Astrocyte (in vitro differentiated cells and primary cell): ENCODE results near the gene SLC12A6. TPM values are rescaled to one million over a fixed set of nuclear protein-coding genes. Genes with fewer than 3 reads are reported as not detected.
A peak's percentile ranks its signal among the peaks of the same experiment; 100 is the strongest.

Experiments
- DNase-seq: peaks from one replicate; pipeline ENCODE4 v3.0.0-alpha.2; 2010; ENCODE audit warnings: low read depth
- FAIRE-seq: peaks from 2 replicates; lab custom pipeline; 2011; peaks lifted over from hg19 to GRCh38; lab: Jason Lieb, UNC
- H2AFZ ChIP-seq: 2 replicates; pipeline ENCODE4 v1.6.0; 2012; ENCODE audit warnings: low read depth, low read length, inconsistent platforms
- H3K27ac ChIP-seq: 2 replicates; pipeline ENCODE4 v1.5.1; 2011; ENCODE audit warnings: low read depth, low read length, inconsistent platforms
- H3K27me3 ChIP-seq: 2 replicates; pipeline ENCODE4 v1.6.0; 2011; ENCODE audit warnings: low read length, inconsistent platforms; ENCODE audit not compliant: insufficient read depth
- H3K36me3 ChIP-seq: 2 replicates; pipeline ENCODE4 v1.5.1; 2011; ENCODE audit warnings: low read length, inconsistent platforms; ENCODE audit not compliant: insufficient read depth
- H3K4me1 ChIP-seq: 2 replicates; pipeline ENCODE4 v1.5.1; 2011; ENCODE audit warnings: low read length, inconsistent platforms; ENCODE audit not compliant: insufficient read depth
- H3K4me2 ChIP-seq: 2 replicates; pipeline ENCODE4 v1.6.0; 2012; ENCODE audit warnings: low read length, inconsistent platforms
- H3K4me3 ChIP-seq: 2 replicates; pipeline ENCODE4 v1.5.1; 2011; ENCODE audit warnings: low read depth, mild to moderate bottlenecking, low read length, inconsistent platforms; ENCODE audit not compliant: insufficient read depth
- H3K79me2 ChIP-seq: 2 replicates; pipeline ENCODE4 v1.6.0; 2012; ENCODE audit warnings: mild to moderate bottlenecking, low read length, inconsistent platforms; ENCODE audit not compliant: insufficient read depth
- H3K9ac ChIP-seq: 2 replicates; pipeline ENCODE4 v1.6.0; 2012; ENCODE audit warnings: mild to moderate bottlenecking, low read length, inconsistent platforms
- H3K9me3 ChIP-seq: 2 replicates; pipeline ENCODE4 v1.5.1; 2012; ENCODE audit warnings: low read depth, mild to moderate bottlenecking, low read length, inconsistent platforms; ENCODE audit not compliant: insufficient read depth
- H4K20me1 ChIP-seq: 2 replicates; pipeline ENCODE4 v1.6.0; 2012; ENCODE audit warnings: low read length, inconsistent platforms; ENCODE audit not compliant: insufficient read depth
- H3K27ac Mint-ChIP-seq: one replicate; pipeline ENCODE4 v1.8.0; 2021; ENCODE audit warnings: mild to moderate bottlenecking, mixed read lengths; ENCODE audit not compliant: unreplicated experiment
- H3K27me3 Mint-ChIP-seq: one replicate; pipeline ENCODE4 v1.8.0; 2021; ENCODE audit warnings: low read depth, mixed read lengths; ENCODE audit not compliant: unreplicated experiment
- H3K36me3 Mint-ChIP-seq: one replicate; pipeline ENCODE4 v1.8.0; 2021; ENCODE audit warnings: low read depth, mixed read lengths; ENCODE audit not compliant: unreplicated experiment
- H3K4me1 Mint-ChIP-seq: one replicate; pipeline ENCODE4 v1.8.0; 2021; ENCODE audit warnings: low read depth, mixed read lengths; ENCODE audit not compliant: unreplicated experiment
- H3K4me3 Mint-ChIP-seq: one replicate; pipeline ENCODE4 v1.8.0; 2021; ENCODE audit warnings: mild to moderate bottlenecking, moderate library complexity, mixed read lengths; ENCODE audit not compliant: unreplicated experiment
- H3K9me3 Mint-ChIP-seq: one replicate; pipeline ENCODE4 v1.8.0; 2021; ENCODE audit warnings: mild to moderate bottlenecking, mixed read lengths; ENCODE audit not compliant: unreplicated experiment
- EZH2 ChIP-seq: IDR thresholded peaks from 2 replicates; pipeline ENCODE4 v1.6.1; 2012; ENCODE audit warnings: mild to moderate bottlenecking, low read length, inconsistent platforms; ENCODE audit not compliant: insufficient read depth
- total RNA-seq: library from RNA; stranded (reverse); gene quantifications from 2 replicates; pipeline ENCODE4 v1.2.1, GENCODE V29; 2021
- TF ChIP-seq, protein P1 (sequence below): IDR thresholded peaks from 2 replicates; pipeline ENCODE4 v1.5.1; 2011; ENCODE audit warnings: low read depth, mild to moderate bottlenecking, inconsistent platforms, low read length, moderate library complexity; ENCODE audit not compliant: insufficient read depth

The SLC12A6 gene
- total RNA-seq, 1 donor from 2014 or later: 15.8 TPM

- Histone ChIP-seq H3K27ac (no peak overlapping the region), H4K20me1 (no peaks in the 10 kb centered on the region), H3K36me3 (peaks cover 8% of the 10 kb centered on the region), H3K9ac (no peak overlapping the region), H3K9me3 (no peaks in the 10 kb centered on the region), H3K4me1 (peaks cover 12% of the 10 kb centered on the region), H3K27me3 (no peaks in the 10 kb centered on the region), H3K79me2 (peaks cover 2% of the 10 kb centered on the region), H2AFZ (no peak overlapping the region), H3K4me3 (no peak overlapping the region), H3K4me2 (peak overlapping the region; percentile 70)
- Mint-ChIP-seq H3K4me1 (peaks cover 11% of the 10 kb centered on the region), H3K27ac (no peak overlapping the region), H3K9me3 (no peaks in the 10 kb centered on the region), H3K27me3 (no peaks in the 10 kb centered on the region), H3K4me3 (no peak overlapping the region), H3K36me3 (no peaks in the 10 kb centered on the region)
- FAIRE-seq: no peak
- DNase-seq: no peak
- no peak for TF ChIP-seq EZH2
- TF ChIP-seq, protein P1, sequence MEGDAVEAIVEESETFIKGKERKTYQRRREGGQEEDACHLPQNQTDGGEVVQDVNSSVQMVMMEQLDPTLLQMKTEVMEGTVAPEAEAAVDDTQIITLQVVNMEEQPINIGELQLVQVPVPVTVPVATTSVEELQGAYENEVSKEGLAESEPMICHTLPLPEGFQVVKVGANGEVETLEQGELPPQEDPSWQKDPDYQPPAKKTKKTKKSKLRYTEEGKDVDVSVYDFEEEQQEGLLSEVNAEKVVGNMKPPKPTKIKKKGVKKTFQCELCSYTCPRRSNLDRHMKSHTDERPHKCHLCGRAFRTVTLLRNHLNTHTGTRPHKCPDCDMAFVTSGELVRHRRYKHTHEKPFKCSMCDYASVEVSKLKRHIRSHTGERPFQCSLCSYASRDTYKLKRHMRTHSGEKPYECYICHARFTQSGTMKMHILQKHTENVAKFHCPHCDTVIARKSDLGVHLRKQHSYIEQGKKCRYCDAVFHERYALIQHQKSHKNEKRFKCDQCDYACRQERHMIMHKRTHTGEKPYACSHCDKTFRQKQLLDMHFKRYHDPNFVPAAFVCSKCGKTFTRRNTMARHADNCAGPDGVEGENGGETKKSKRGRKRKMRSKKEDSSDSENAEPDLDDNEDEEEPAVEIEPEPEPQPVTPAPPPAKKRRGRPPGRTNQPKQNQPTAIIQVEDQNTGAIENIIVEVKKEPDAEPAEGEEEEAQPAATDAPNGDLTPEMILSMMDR: no peak
Observed at GRCh38 chr15:34334672-34335071, 2.9 kb downstream of the SLC12A6 start.

- Histone ChIP-seq H3K4me2 (no peak overlapping the region), H3K4me1 (peaks cover 9% of the 10 kb centered on the region), H4K20me1 (no peaks in the 10 kb centered on the region), H3K36me3 (no peaks in the 10 kb centered on the region), H2AFZ (no peak overlapping the region), H3K27ac (no peak overlapping the region), H3K4me3 (no peak overlapping the region), H3K79me2 (no peaks in the 10 kb centered on the region), H3K27me3 (no peaks in the 10 kb centered on the region), H3K9ac (no peak overlapping the region), H3K9me3 (no peaks in the 10 kb centered on the region)
- no peak overlapping the region for H3K27ac Mint-ChIP-seq
- FAIRE-seq: no peak
- no peaks in the 10 kb centered on the region for H3K27me3 Mint-ChIP-seq
- no peaks in the 10 kb centered on the region for H3K36me3 Mint-ChIP-seq
- peaks cover 11% of the 10 kb centered on the region for H3K4me1 Mint-ChIP-seq
- H3K9me3 Mint-ChIP-seq: no peaks in the 10 kb centered on the region
- DNase-seq: no peak
- no peak overlapping the region for H3K4me3 Mint-ChIP-seq
- TF ChIP-seq, protein P1: no peak
- no peak for TF ChIP-seq EZH2
Observed at GRCh38 chr15:34332553-34333120, 4.9 kb downstream of the SLC12A6 start.

GRCh38 chr15:34331809-34332208 is 5.8 kb downstream of the SLC12A6 start:
- Histone ChIP-seq H3K36me3 (no peaks in the 10 kb centered on the region), H3K4me1 (peaks cover 5% of the 10 kb centered on the region), H4K20me1 (no peaks in the 10 kb centered on the region), H3K9ac (no peak overlapping the region), H3K4me3 (no peak overlapping the region), H3K9me3 (no peaks in the 10 kb centered on the region), H3K27ac (no peak overlapping the region), H3K27me3 (no peaks in the 10 kb centered on the region), H3K79me2 (no peaks in the 10 kb centered on the region), H2AFZ (no peak overlapping the region), H3K4me2 (no peak overlapping the region)
- no peaks in the 10 kb centered on the region for H3K36me3 Mint-ChIP-seq
- DNase-seq: peak; percentile 70
- H3K9me3 Mint-ChIP-seq: no peaks in the 10 kb centered on the region
- peaks cover 11% of the 10 kb centered on the region for H3K4me1 Mint-ChIP-seq
- no peak overlapping the region for H3K4me3 Mint-ChIP-seq
- no peak for FAIRE-seq
- H3K27ac Mint-ChIP-seq: no peak overlapping the region
- no peaks in the 10 kb centered on the region for H3K27me3 Mint-ChIP-seq
- TF ChIP-seq, protein P1: no peak
- no peak for TF ChIP-seq EZH2
